OCI-LY1 (cell line): Measurements from ENCODE around the gene CCR8.

ENCODE experiments used
- H2AFZ ChIP-seq: fragments of 200-600 bp; sonication (generic), shearing (Covaris generic); 2 replicates; pipeline ENCODE4 v1.6.0; 2014; ENCODE audit warnings: antibody characterized with exemption, mild to moderate bottlenecking, low read length
- H3F3A ChIP-seq: fragments of 200-600 bp; sonication (generic), shearing (Covaris generic); 2 replicates; pipeline ENCODE4 v1.6.0; 2014; ENCODE audit warnings: mild to moderate bottlenecking, antibody characterized with exemption, low read length, moderate library complexity; ENCODE audit not compliant: insufficient read depth
- H3K27ac ChIP-seq: fragments of 200-600 bp; sonication (generic); 2 replicates; pipeline ENCODE4 v1.5.1; 2014; ENCODE audit warnings: low read length, mixed run types, mild to moderate bottlenecking, low read depth; ENCODE audit not compliant: poor library complexity, severe bottlenecking
- H3K27me3 ChIP-seq: fragments of 200-600 bp; sonication (generic); 2 replicates; pipeline ENCODE4 v1.6.0; 2014; ENCODE audit warnings: antibody characterized with exemption, mild to moderate bottlenecking, low read length, moderate library complexity; ENCODE audit not compliant: insufficient read depth
- H3K36me3 ChIP-seq: fragments of 200-600 bp; sonication (generic); 2 replicates; pipeline ENCODE4 v1.6.1; 2014; ENCODE audit warnings: mild to moderate bottlenecking, antibody characterized with exemption, low read length, moderate library complexity, mixed read lengths; ENCODE audit not compliant: insufficient read depth
- H3K4me1 ChIP-seq: fragments of 200-600 bp; sonication (generic); 2 replicates; pipeline ENCODE4 v1.5.1; 2014; ENCODE audit warnings: mild to moderate bottlenecking, low read length, moderate library complexity; ENCODE audit not compliant: insufficient read depth, severe bottlenecking
- H3K4me2 ChIP-seq: fragments of 200-600 bp; sonication (generic), shearing (Covaris generic); 2 replicates; pipeline ENCODE4 v1.6.1; 2014; ENCODE audit warnings: low read length
- H3K4me3 ChIP-seq: fragments of 200-600 bp; sonication (generic); 2 replicates; pipeline ENCODE4 v1.5.1; 2014; ENCODE audit warnings: low read length, low read depth, mild to moderate bottlenecking, mixed read lengths; ENCODE audit not compliant: poor library complexity, severe bottlenecking
- H3K79me2 ChIP-seq: fragments of 200-600 bp; shearing (Covaris generic); 2 replicates; pipeline ENCODE4 v1.6.1; 2016; ENCODE audit warnings: mixed run types, low read length, mixed read lengths; ENCODE audit not compliant: insufficient read depth
- H3K9ac ChIP-seq: fragments of 200-600 bp; sonication (generic), shearing (Covaris generic); 2 replicates; pipeline ENCODE4 v1.6.1; 2014; ENCODE audit warnings: mild to moderate bottlenecking, low read length, mixed read lengths
- H3K9me2 ChIP-seq: fragments of 200-600 bp; sonication (generic), shearing (Covaris generic); 2 replicates; pipeline ENCODE4 v1.6.1; 2014; ENCODE audit warnings: low read depth, mild to moderate bottlenecking, low read length, mixed read lengths
- H3K9me3 ChIP-seq: fragments of 200-600 bp; shearing (Covaris generic); 2 replicates; pipeline ENCODE4 v1.6.1; 2014; ENCODE audit warnings: low read length, mixed read lengths
- H4K20me1 ChIP-seq: fragments of 200-600 bp; sonication (generic), shearing (Covaris generic); 2 replicates; pipeline ENCODE4 v1.6.0; 2016; ENCODE audit warnings: mild to moderate bottlenecking, low read length; ENCODE audit not compliant: insufficient read depth
- EZH2 ChIP-seq: fragments of 200-600 bp; sonication (generic), shearing (Covaris generic); IDR thresholded peaks from 2 replicates; pipeline ENCODE4 v1.8.0; 2017; ENCODE audit warnings: borderline replicate concordance, mixed run types, mild to moderate bottlenecking, antibody characterized with exemption, low read length, moderate library complexity, mixed read lengths
- TF ChIP-seq, protein P1 (sequence below): fragments of 200-600 bp; sonication (generic), shearing (Covaris generic); IDR thresholded peaks from 2 replicates; pipeline ENCODE4 v1.5.1; 2017; ENCODE audit warnings: mild to moderate bottlenecking, antibody characterized with exemption, low read length, moderate library complexity, mixed read lengths

CCR8 gene

GRCh38 chr3:39378088-39378487 lies 48.6 kb downstream of the CCR8 start:
- H4K20me1 ChIP-seq, result no peaks in the 10 kb centered on the region
- H3K4me2 ChIP-seq, result no peak overlapping the region
- no peaks in the 10 kb centered on the region for H3K79me2 ChIP-seq
- no peaks in the 10 kb centered on the region for H3K27me3 ChIP-seq
- TF ChIP-seq, protein P1, sequence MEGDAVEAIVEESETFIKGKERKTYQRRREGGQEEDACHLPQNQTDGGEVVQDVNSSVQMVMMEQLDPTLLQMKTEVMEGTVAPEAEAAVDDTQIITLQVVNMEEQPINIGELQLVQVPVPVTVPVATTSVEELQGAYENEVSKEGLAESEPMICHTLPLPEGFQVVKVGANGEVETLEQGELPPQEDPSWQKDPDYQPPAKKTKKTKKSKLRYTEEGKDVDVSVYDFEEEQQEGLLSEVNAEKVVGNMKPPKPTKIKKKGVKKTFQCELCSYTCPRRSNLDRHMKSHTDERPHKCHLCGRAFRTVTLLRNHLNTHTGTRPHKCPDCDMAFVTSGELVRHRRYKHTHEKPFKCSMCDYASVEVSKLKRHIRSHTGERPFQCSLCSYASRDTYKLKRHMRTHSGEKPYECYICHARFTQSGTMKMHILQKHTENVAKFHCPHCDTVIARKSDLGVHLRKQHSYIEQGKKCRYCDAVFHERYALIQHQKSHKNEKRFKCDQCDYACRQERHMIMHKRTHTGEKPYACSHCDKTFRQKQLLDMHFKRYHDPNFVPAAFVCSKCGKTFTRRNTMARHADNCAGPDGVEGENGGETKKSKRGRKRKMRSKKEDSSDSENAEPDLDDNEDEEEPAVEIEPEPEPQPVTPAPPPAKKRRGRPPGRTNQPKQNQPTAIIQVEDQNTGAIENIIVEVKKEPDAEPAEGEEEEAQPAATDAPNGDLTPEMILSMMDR, result peak; percentile 83
- TF ChIP-seq EZH2, result no peak
- H3F3A ChIP-seq, result no peaks in the 10 kb centered on the region
- no peak overlapping the region for H3K9ac ChIP-seq
- peaks cover 14% of the 10 kb centered on the region for H3K4me1 ChIP-seq
- H3K36me3 ChIP-seq, result no peaks in the 10 kb centered on the region
- H3K9me2 ChIP-seq, result no peaks in the 10 kb centered on the region
- no peaks in the 10 kb centered on the region for H3K9me3 ChIP-seq
- H3K27ac ChIP-seq, result no peak overlapping the region
- no peak overlapping the region for H2AFZ ChIP-seq
- H3K4me3 ChIP-seq, result no peak overlapping the region

DNA sequence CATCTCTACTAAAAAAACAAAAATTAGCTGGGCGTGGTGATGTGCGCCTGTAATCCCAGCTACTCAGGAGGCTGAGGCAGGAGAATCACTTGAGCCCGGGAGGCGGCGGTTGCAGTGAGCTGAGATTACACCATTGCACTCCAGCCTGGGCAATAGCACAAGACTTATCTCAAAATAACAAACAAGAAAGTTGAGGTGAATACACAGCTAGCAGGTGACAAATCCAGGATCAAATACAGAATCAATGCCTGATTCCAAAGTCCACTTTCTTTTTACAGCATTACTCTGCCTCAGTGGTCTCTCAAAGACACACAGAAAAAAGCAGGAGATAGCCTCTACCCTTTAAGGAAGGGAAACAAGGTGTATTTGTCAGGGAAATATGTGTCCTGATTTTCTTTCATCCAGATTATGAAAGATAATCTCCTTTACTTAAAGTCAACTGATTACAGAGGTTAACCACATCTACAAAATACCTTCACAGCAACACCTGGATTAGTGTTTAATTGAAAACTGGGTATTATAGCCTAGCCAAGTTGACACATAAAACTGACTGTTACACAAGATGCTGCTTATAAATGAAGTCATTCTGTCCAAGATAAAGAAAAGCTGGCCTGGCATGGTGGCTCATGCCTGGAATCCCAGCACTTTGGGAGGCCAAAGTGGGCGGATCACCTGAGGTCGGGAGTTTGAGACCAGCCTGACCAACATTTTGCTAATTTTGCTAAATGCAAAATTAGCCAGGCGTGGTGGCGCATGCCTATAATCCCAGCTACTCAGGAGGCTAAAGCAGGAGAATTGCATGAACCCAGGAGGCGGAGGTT lies 49.7 kb downstream of the CCR8 start:
- Histone ChIP-seq H3K9me3 (no peaks in the 10 kb centered on the region), H3K79me2 (no peaks in the 10 kb centered on the region), H3K4me2 (no peak overlapping the region), H4K20me1 (no peaks in the 10 kb centered on the region), H3K9ac (no peak overlapping the region), H3K9me2 (no peaks in the 10 kb centered on the region), H3K4me1 (peaks cover 14% of the 10 kb centered on the region), H3F3A (no peaks in the 10 kb centered on the region), H3K27me3 (no peaks in the 10 kb centered on the region), H2AFZ (no peak overlapping the region), H3K36me3 (no peaks in the 10 kb centered on the region), H3K27ac (no peak overlapping the region), H3K4me3 (no peak overlapping the region)
- TF ChIP-seq EZH2, result no peak
- TF ChIP-seq, protein P1, result no peak

DNA sequence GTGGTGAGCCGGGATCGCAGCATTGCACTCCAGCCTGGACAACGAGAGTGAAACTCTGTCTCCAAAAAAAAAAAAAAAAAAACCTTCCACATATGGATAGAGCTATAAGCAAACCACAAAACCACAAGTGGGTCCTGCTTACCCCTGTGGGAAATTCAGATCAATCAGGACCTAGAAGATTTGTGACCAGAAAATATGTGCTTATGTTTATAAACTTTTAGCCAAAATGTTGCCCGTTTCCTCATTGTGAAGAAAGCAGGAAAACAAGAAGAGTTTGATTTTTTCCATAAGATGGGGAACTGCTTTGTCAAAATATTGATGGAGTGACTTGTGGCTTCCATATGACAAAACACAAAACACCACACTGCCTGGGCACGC lies 50.3 kb downstream of the CCR8 start:
- Histone ChIP-seq H3K9me2 (no peaks in the 10 kb centered on the region), H3K79me2 (peaks cover 5% of the 10 kb centered on the region), H3K27ac (no peak overlapping the region), H4K20me1 (no peaks in the 10 kb centered on the region), H3F3A (no peaks in the 10 kb centered on the region), H3K4me1 (peaks cover 18% of the 10 kb centered on the region), H2AFZ (no peak overlapping the region), H3K27me3 (no peaks in the 10 kb centered on the region), H3K9ac (no peak overlapping the region), H3K4me2 (no peak overlapping the region), H3K4me3 (no peak overlapping the region), H3K9me3 (no peaks in the 10 kb centered on the region), H3K36me3 (no peaks in the 10 kb centered on the region)
- TF ChIP-seq EZH2, result no peak
- TF ChIP-seq, protein P1, result no peak
